GM11168 (cell line): ENCODE data around the gene MKI67.
"Not testable (repeated sequence)": the region's sequence is repeated elsewhere in the genome, so short reads cannot be mapped to it uniquely, and the experiment has no call there.

Source experiments
- in situ Hi-C: fragments of 300-500 bp; cut with MboI; formaldehyde crosslinking; loops from one replicate; pipeline ENCODE4 v1.12.0; 2022; ENCODE audit warnings: low sequenced_read_pairs; ENCODE audit not compliant: unreplicated experiment

MKI67 gene

GRCh38 chr10:128149267-128150014, 23.2 kb upstream of the MKI67 start:
- in situ Hi-C loops: loop anchor here (10.0 kb wide), 1 partner anchor 75 kb away; no protein-coding TSS in a partner anchor

- in situ Hi-C loops: loop anchor here (10.0 kb wide), 1 partner anchor 73 kb away; no protein-coding TSS in a partner anchor
Observed at GRCh38 chr10:128147669-128148068, 21.4 kb upstream of the MKI67 start.

GRCh38 chr10:128147064-128147463, 20.8 kb upstream of the MKI67 start:
- in situ Hi-C loops: loop anchor here (10.0 kb wide), 1 partner anchor 72 kb away; no protein-coding TSS in a partner anchor

GRCh38 chr10:128144547-128144946, 18.3 kb upstream of the MKI67 start:
- in situ Hi-C loops: loop anchor here (10.0 kb wide), 1 partner anchor 70 kb away; no protein-coding TSS in a partner anchor

GRCh38 chr10:128143531-128143930, 17.3 kb upstream of the MKI67 start:
- in situ Hi-C loops: loop anchor here (10.0 kb wide), 1 partner anchor 69 kb away; no protein-coding TSS in a partner anchor

GRCh38 chr10:128140425-128140824, 14.2 kb upstream of the MKI67 start:
- in situ Hi-C loops: loop anchor here (10.0 kb wide), 1 partner anchor 66 kb away; no protein-coding TSS in a partner anchor

GRCh38 chr10:128138429-128138828, 12.2 kb upstream of the MKI67 start:
- in situ Hi-C loops: not testable (repeated sequence)

GRCh38 chr10:128137877-128138276, 11.7 kb upstream of the MKI67 start:
- in situ Hi-C loops: no loop called here

GRCh38 chr10:128130051-128130450, 3.8 kb upstream of the MKI67 start:
- in situ Hi-C loops: no loop called here

- in situ Hi-C loops: no loop called here
Observed at GRCh38 chr10:128128582-128128981, 2.4 kb upstream of the MKI67 start.

- in situ Hi-C loops: no loop called here
Observed at GRCh38 chr10:128125416-128125943, 743 bp downstream of the MKI67 start.

- in situ Hi-C loops: no loop called here
Observed at GRCh38 chr10:128124813-128125403, 1.3 kb downstream of the MKI67 start.

- in situ Hi-C loops: no loop called here
Observed at GRCh38 chr10:128123846-128124245, 2.4 kb downstream of the MKI67 start.

GRCh38 chr10:128122931-128123330, 3.3 kb downstream of the MKI67 start:
- in situ Hi-C loops: no loop called here

GRCh38 chr10:128121750-128122412, 4.3 kb downstream of the MKI67 start:
- in situ Hi-C loops: no loop called here

- in situ Hi-C loops: no loop called here
Observed at GRCh38 chr10:128116851-128117615, 9.2 kb downstream of the MKI67 start.

GRCh38 chr10:128116187-128116586, 10.0 kb downstream of the MKI67 start:
- in situ Hi-C loops: no loop called here

- in situ Hi-C loops: no loop called here
Observed at GRCh38 chr10:128115356-128115755, 10.9 kb downstream of the MKI67 start.

GRCh38 chr10:128114901-128115300, 11.3 kb downstream of the MKI67 start:
- in situ Hi-C loops: no loop called here

- in situ Hi-C loops: no loop called here
Observed at GRCh38 chr10:128113026-128113425, 13.2 kb downstream of the MKI67 start.
